Kidney tubule cell (primary cell): ENCODE data around the gene NEU2.
"Not testable (repeated sequence)": the region's sequence is repeated elsewhere in the genome, so short reads cannot be mapped to it uniquely, and the experiment has no call there.

Experiments
- DNase-seq: peaks from one replicate; pipeline ENCODE4 v3.0.0-alpha.2; 2018; ENCODE audit warnings: low spot score

Gene NEU2

GRCh38 chr2:233010569-233011267 lies 21.8 kb upstream of the NEU2 start:
- no peak for DNase-seq

DNA sequence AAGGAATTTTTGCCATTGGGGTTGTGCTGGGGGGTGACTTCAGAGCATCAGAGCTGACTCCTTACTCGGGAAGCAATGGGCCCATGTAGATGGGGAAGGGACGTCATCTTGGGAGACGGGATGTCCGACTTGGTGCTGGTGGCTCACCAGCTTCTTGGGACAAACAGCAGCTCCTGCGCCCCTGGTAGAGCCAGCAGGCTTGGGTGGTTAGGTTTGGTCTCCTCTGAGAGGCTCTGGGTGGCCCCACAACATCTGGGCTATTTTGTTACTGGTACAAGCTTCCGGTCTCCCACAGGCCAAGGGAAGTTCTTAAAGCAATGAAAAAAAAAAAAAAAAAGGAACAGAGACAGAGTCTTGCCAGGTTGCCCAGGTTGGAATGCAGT lies 21.2 kb upstream of the NEU2 start:
- no peak for DNase-seq

GRCh38 chr2:233011702-233012131 lies 20.8 kb upstream of the NEU2 start:
- no peak for DNase-seq

DNA sequence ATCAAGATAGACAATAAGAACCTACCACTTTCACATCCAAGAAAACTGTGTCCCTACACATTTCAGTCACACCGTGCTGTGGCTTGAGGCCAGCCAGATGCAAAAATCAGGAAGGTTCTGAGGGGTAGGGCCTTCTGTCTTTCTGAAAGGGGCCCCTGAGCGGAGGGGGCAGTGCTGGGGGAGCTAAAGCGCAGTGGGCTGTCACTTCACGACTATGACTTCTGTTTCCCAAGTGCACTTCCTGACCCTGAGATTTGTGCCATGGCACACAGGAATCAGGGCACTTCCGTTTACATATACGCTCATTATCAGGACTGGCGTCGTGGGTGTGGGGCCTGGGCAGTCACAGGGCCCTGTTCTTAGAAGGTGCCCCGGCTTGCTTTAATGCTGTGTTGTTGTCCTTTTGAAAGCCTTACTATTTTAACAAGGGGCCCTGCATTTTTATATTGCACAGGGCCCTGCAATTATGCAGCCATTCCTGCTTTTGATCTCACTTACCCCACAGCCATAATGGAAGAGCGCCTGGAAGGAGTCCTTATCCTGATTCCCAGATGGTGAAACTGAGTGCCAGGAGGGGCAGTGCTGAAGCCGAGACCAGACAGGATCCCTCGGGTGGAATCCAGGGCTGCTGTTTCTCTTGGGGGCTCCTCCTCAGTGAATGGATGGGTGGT lies 20.0 kb upstream of the NEU2 start:
- DNase-seq, result no peak

DNA sequence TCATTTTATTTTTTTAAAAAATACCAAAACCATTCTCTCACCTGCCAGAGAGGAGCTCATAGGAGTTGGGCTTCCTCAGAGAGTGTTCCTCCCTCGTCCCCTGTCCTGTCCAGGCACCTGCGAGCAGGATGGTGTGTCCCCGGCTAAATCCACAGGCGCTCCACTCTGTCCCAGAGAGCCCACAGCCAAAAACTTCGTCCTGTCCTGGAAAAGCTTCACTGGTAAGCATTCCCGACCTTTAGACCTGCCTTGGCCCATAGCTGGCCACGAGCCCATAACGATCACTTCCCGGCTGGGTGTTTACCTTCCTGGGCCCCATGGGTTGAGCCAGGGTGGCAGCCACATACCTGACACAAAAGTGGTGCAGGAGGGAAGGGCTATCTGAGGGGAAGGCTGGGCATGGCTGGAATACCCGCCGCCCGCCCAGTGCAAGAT lies 19.4 kb upstream of the NEU2 start, which contains the start of gene NGEF:
Gene NGEF, minus strand, starts transcription at position 230 of the 435 bp plus-strand sequence. CDS start 38,366 bp downstream, outside the sequence.
- no peak for DNase-seq

DNA sequence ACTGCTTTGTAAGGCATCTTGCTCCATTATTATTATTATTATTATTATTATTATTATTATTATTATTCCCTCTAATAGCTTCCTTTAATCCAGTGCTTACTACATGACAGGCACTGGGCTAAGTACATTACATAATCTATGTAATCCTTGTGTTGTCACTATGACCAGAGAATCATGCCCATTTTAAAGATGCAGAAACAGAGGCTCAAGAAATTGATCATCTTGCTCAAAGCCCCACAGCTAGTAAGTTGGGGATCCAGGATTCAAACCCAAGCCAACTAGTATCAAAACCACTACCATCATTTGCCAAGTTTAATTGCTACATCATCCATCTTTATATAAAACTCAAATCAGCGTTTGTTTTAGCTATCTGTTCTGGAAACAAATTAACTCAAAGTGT lies 18.8 kb upstream of the NEU2 start:
- DNase-seq, result no peak

GRCh38 chr2:233015019-233015645 lies 17.3 kb upstream of the NEU2 start:
- no peak for DNase-seq

DNA sequence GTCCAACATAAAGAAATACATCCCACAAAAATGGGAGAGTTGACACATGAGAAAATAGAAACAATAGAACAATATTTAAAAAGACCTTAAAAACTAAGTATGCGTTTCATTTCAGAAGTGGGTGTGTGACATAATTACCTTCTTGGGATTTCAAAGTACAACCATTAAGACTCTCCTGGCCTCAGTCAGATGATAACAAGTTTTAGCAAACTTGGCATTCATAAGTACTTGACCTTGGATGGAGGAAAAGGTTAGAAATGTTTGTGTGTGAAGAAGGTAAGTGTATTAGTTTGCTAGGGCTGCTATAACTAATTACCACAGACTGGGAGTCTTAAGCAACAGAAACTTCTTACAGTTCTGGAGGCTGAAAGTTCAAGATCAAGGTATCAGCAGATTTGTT lies 14.5 kb upstream of the NEU2 start:
- DNase-seq, result no peak

- not testable (repeated sequence) for DNase-seq
Measured at GRCh38 chr2:233019610-233020009, 12.9 kb upstream of the NEU2 start.

DNA sequence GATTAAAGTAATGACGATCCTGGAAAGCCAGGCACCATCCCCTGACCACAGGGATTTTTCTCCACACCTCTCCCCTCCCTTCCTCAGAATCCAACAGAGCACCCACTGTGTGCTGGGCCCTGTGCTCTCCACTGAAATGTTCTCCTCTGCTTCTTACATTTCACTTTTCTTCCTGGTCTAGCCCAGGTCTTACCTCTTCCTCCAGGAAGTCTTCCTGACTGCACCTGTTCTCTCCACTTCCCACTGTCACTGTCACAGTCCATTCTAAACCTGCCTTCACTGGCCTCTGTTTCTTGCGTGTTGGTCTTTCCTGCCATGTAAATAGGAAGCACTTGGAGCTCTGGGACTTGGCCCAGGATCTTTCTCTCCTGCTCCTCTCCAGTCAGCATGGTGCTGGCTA lies 12.0 kb upstream of the NEU2 start:
- DNase-seq, result no peak

DNA sequence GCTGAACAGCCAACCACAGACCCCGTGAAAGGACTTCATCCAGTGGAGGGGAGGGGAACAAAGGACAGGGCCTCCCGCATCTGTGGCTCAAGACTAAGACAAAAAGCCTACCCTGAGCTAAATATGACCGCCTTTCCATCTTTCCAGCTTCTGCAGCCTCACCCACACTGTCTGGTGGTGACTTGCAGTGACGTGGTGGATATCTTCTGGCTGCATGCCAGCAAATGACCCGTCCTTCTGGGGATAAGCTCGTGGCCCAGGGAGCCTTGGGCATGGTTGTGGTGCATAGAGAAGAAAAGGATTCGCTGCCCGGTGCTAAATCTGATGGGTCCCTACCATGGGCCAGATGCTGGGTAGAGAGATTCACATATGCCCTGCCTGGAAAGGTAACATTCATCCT lies 10.7 kb upstream of the NEU2 start:
- peak; percentile 43 for DNase-seq

- DNase-seq, result no peak
Measured at GRCh38 chr2:233022561-233022960, 9.9 kb upstream of the NEU2 start.

- DNase-seq, result no peak
Measured at GRCh38 chr2:233023007-233023760, 9.3 kb upstream of the NEU2 start.

- DNase-seq, result no peak
Measured at GRCh38 chr2:233023761-233024410, 8.6 kb upstream of the NEU2 start.

GRCh38 chr2:233025706-233026105 lies 6.8 kb upstream of the NEU2 start:
- no peak for DNase-seq

DNA sequence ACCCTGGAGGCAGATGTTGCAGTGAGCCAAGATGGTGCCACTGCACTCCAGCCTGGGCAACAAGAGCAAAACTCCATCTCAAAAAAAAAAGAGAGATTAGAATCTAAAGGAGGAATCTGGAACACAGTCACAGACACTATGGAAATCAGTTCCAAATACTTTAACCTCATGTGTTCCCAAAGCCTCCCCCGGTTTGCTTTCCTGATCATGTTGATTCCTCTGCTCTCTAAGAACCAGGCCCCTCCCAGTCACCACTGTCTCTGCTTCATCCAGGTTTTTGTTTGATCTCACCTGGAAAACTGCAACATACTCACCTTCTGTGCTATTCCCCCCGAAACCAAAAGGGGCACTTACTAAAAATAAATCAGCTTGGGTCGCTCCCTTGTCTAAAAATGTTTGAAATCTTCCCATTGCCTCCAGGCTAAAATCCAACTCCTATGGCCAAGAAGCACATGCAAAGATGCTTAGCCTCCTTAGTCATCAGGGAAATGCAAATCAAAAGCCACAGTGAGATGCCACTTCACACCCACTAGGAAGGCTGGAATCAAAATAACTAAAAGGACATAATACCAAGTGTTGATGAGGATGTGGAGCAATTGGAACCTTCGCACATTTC lies 6.2 kb upstream of the NEU2 start:
- DNase-seq, result peak; percentile 81

GRCh38 chr2:233029321-233029720 lies 3.2 kb upstream of the NEU2 start:
- DNase-seq, result no peak

DNA sequence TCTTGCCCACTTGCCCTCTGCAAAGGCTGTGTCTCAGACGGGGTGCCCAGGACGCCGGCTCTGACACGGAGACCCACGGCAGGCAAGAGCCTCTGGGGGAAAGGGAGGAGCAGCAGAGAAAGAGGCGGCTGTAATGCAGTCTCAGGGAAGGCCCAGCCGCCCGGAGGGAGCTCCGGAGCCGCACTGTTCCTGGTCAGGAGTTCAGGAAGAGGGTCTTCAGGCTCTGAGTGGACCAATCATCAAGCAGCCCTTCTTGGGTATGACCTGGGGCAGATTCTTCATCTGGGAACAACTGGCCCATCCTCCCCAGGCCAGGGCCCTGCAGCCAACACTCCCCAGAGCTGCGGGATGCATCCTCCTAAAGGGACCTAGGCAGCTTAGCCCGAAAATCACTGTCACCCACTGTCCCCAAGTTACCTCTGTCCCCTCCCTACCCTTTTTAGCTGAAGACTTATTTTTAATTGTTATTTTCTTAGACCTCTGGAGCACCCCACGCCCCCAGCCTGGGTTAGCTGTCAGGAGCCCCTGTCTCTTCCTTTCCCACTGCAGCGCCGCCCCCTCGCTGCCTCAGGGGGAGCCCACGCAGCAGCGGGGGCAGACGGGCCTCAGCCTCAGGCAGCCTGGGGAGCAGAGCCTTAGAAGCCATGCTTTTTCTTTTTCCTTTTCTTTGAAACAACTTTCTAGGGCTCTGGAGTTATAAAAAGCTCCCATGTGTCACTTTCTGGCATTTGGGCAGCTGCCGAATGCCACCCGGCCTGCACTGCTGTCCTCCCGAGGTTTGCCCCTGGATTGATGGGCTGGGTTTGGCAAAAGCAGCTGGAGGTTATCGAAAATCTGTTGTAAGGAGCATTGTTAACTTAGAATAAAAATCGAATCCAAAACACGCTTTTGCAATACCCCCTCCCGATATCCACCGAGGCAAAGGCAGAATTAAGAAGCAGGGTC lies 644 bp upstream of the NEU2 start:
- DNase-seq, result no peak

GRCh38 chr2:233033672-233034071 lies 1.2 kb downstream of the NEU2 start:
- DNase-seq, result peak; percentile 96
